ENCODE data around the gene CSNK1G3.

DNA sequence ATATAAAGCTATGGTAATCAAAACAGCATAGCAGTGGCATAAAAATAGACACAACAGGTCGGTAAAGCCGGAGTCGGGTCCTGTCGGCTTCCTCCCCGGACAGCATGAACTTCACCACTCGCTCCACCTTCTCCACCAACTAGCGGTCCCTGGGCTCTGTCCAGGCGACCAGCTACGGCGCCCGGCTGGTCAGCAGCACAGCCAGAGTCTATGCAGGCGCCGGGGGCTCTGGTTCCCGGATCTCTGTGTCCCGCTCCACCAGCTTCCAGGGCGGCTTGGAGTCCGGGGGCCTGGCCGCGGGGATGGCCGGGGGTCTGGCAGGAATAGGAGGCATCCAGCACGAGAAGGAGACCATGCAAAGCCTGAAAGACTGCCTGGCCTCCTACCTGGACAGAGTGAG is 124.0 kb downstream of the CSNK1G3 start:
- no peak for TF ChIP-seq POLR2A (IDR thresholded peaks at IDR 0.05; ENCODE audit: low read length)
- no peak for TF ChIP-seq GATA1 (IDR thresholded peaks at IDR 0.05; ENCODE audit: low read depth, low read length)
